ENCODE results near the gene PPP1R2C.

GRCh38 chrX:42739741-42740140, 38.2 kb downstream of the PPP1R2C start:
- TF ChIP-seq CTCF (conservative IDR thresholded peaks at IDR 0.05; ENCODE audit: low read length) (no peak), EZH2phosphoT487 (IDR thresholded peaks at IDR 0.05; ENCODE audit: borderline replicate concordance) (no peak)
